GM12892 (cell line): Measurements from ENCODE around the gene MYZAP.

Experiments used
- POLR2A ChIP-seq: IDR thresholded peaks from 2 replicates; pipeline ENCODE4 v1.6.1; 2011; ENCODE audit warnings: low read depth, low read length, control low read depth
- POLR2AphosphoS5 ChIP-seq: IDR thresholded peaks from 2 replicates; pipeline ENCODE4 v1.6.1; 2011; ENCODE audit warnings: low read depth, low read length, control low read depth

- TF ChIP-seq POLR2A, result no peak
- no peak for TF ChIP-seq POLR2AphosphoS5
Measured at GRCh38 chr15:57566834-57567233, 24.9 kb upstream of the MYZAP start.
